Nephron progenitor cell (in vitro differentiated cells): ENCODE data around the gene THOC2.

ENCODE experiments used
- DNase-seq: peaks from one replicate; pipeline ENCODE4 v3.0.0; 2021
- H3K27ac Mint-ChIP-seq: 2 replicates; pipeline ENCODE4 v1.8.0; 2021; ENCODE audit warnings: mild to moderate bottlenecking, moderate library complexity, mixed read lengths
- H3K27me3 Mint-ChIP-seq: 2 replicates; pipeline ENCODE4 v1.8.0; 2021; ENCODE audit warnings: mild to moderate bottlenecking, low read depth, mixed read lengths; ENCODE audit not compliant: poor library complexity
- H3K36me3 Mint-ChIP-seq: 2 replicates; pipeline ENCODE4 v1.8.0; 2021; ENCODE audit warnings: low read depth, mixed read lengths
- H3K4me1 Mint-ChIP-seq: 2 replicates; pipeline ENCODE4 v1.8.0; 2021; ENCODE audit warnings: mixed read lengths
- H3K4me3 Mint-ChIP-seq: 2 replicates; pipeline ENCODE4 v1.8.0; 2021; ENCODE audit warnings: mild to moderate bottlenecking, moderate library complexity, mixed read lengths
- H3K9me3 Mint-ChIP-seq: 2 replicates; pipeline ENCODE4 v1.8.0; 2021; ENCODE audit warnings: mild to moderate bottlenecking, moderate library complexity, mixed read lengths
- TF ChIP-seq, protein P1 (sequence below): fragments of 200-600 bp; sonication (generic); IDR thresholded peaks from 2 replicates; pipeline ENCODE4 v1.5.0; 2021; ENCODE audit warnings: antibody characterized with exemption

The THOC2 gene

GRCh38 chrX:123629502-123629901 lies 103.3 kb downstream of the THOC2 start:
- TF ChIP-seq, protein P1, sequence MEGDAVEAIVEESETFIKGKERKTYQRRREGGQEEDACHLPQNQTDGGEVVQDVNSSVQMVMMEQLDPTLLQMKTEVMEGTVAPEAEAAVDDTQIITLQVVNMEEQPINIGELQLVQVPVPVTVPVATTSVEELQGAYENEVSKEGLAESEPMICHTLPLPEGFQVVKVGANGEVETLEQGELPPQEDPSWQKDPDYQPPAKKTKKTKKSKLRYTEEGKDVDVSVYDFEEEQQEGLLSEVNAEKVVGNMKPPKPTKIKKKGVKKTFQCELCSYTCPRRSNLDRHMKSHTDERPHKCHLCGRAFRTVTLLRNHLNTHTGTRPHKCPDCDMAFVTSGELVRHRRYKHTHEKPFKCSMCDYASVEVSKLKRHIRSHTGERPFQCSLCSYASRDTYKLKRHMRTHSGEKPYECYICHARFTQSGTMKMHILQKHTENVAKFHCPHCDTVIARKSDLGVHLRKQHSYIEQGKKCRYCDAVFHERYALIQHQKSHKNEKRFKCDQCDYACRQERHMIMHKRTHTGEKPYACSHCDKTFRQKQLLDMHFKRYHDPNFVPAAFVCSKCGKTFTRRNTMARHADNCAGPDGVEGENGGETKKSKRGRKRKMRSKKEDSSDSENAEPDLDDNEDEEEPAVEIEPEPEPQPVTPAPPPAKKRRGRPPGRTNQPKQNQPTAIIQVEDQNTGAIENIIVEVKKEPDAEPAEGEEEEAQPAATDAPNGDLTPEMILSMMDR = no peak
- peaks cover 17% of the 10 kb centered on the region for H3K9me3 Mint-ChIP-seq
- H3K27ac Mint-ChIP-seq = no peak overlapping the region
- H3K36me3 Mint-ChIP-seq = peaks cover 53% of the 10 kb centered on the region
- DNase-seq = no peak
- H3K4me3 Mint-ChIP-seq = no peak overlapping the region
- H3K4me1 Mint-ChIP-seq = no peaks in the 10 kb centered on the region
- peaks cover 4% of the 10 kb centered on the region for H3K27me3 Mint-ChIP-seq

GRCh38 chrX:123626962-123627361 lies 105.9 kb downstream of the THOC2 start:
- TF ChIP-seq, protein P1 = no peak
- peaks cover 48% of the 10 kb centered on the region for H3K36me3 Mint-ChIP-seq
- DNase-seq = no peak
- H3K4me1 Mint-ChIP-seq = no peaks in the 10 kb centered on the region
- H3K9me3 Mint-ChIP-seq = peaks cover 19% of the 10 kb centered on the region
- peaks cover 4% of the 10 kb centered on the region for H3K27me3 Mint-ChIP-seq
- no peak overlapping the region for H3K4me3 Mint-ChIP-seq
- no peak overlapping the region for H3K27ac Mint-ChIP-seq

- Mint-ChIP-seq H3K4me3 (no peak overlapping the region), H3K4me1 (no peaks in the 10 kb centered on the region), H3K27me3 (peaks cover 4% of the 10 kb centered on the region), H3K9me3 (peaks cover 19% of the 10 kb centered on the region), H3K27ac (no peak overlapping the region), H3K36me3 (peaks cover 46% of the 10 kb centered on the region)
- TF ChIP-seq, protein P1 = no peak
- DNase-seq = no peak
These were observed 106.9 kb downstream of the THOC2 start for GRCh38 chrX:123625952-123626351.

DNA sequence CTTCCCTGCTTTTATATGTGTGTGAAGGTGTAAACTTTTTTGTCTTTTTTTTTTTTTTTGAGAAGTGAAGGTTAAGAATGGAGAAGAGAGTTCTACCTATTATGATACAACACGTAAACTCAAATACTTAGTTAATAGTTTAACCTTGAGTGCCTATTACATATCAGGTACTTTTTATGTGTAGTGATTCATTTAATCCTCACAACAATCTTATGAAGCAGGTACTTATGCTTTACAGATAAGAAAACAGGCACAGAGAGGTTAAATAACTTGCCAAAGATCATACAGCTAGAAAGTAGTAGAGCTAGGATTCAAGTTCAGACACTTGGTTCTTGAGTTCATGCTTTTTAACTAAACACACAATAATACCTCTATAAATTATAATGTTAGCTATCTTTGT lies 107.4 kb downstream of the THOC2 start:
- Mint-ChIP-seq H3K36me3 (peaks cover 46% of the 10 kb centered on the region), H3K27ac (no peak overlapping the region), H3K9me3 (peaks cover 19% of the 10 kb centered on the region), H3K27me3 (peaks cover 4% of the 10 kb centered on the region), H3K4me1 (no peaks in the 10 kb centered on the region), H3K4me3 (no peak overlapping the region)
- no peak for DNase-seq
- TF ChIP-seq, protein P1 = no peak

DNA sequence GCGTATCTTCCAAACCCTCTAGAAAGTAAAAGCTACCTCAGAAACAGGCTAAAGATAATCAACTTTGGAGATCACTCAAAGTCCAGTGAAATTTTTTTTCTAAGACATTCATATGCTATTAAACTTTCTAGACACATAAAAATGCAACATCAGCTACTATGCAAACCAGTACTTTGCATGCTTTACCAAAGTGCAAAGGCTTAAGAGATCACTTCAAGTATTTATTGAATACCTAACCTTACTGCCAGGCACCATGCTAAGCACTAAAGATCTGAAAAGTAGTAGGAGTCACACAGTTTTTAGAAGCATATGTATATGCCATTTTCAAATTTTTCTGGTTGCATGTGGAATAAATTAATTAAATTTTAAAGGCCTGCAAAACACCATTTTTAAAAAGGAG lies 115.8 kb downstream of the THOC2 start:
- no peak overlapping the region for H3K27ac Mint-ChIP-seq
- no peak overlapping the region for H3K4me3 Mint-ChIP-seq
- peaks cover 29% of the 10 kb centered on the region for H3K36me3 Mint-ChIP-seq
- H3K27me3 Mint-ChIP-seq = no peaks in the 10 kb centered on the region
- DNase-seq = no peak
- TF ChIP-seq, protein P1 = no peak
- H3K9me3 Mint-ChIP-seq = peaks cover 5% of the 10 kb centered on the region
- H3K4me1 Mint-ChIP-seq = no peaks in the 10 kb centered on the region

DNA sequence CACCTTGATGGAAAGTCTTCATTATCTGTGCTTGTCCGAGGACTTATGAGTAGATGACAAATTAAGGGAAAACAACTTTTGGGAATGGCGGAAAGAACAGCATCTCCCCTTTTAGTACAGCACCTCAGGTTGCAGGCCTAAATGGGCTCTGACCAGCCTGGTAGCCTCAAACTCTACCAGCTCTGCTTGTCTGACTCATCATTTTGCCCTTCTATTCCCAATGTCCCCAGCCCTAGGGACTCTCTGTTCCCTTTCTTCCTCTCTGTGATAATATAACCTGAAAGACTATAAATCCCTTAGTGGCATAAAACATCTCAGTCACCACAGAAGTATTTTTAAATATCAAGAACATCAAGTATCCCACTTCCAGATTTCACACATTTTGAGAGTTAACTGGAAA lies 121.9 kb downstream of the THOC2 start:
- H3K4me1 Mint-ChIP-seq = no peaks in the 10 kb centered on the region
- DNase-seq = no peak
- peaks cover 55% of the 10 kb centered on the region for H3K36me3 Mint-ChIP-seq
- peaks cover 16% of the 10 kb centered on the region for H3K9me3 Mint-ChIP-seq
- H3K4me3 Mint-ChIP-seq = no peak overlapping the region
- no peak overlapping the region for H3K27ac Mint-ChIP-seq
- TF ChIP-seq, protein P1 = no peak
- no peaks in the 10 kb centered on the region for H3K27me3 Mint-ChIP-seq
